Sigmoid colon (tissue), 4 donors: ENCODE data around the gene ADAT1.

Experiments used
- EP300 ChIP-seq, 4 donors: sonication (generic); formaldehyde crosslinking; IDR thresholded peaks; one replicate each; pipeline ENCODE4 v1.6.1; 2017; ENCODE audit warnings: antibody characterized with exemption in 4 of 4
- POLR2A ChIP-seq, 2 donors: fragments of 450-650 bp; IDR thresholded peaks; one replicate each; pipeline ENCODE4 v1.6.1; 2016; ENCODE audit warnings: antibody characterized with exemption in 2 of 2, mild to moderate bottlenecking in 2 of 2, moderate library complexity in 2 of 2
- POLR2AphosphoS5 ChIP-seq, 4 donors: sonication (generic); formaldehyde crosslinking; IDR thresholded peaks; one replicate each; pipeline ENCODE4 v1.6.1; 2017; ENCODE audit warnings: antibody characterized with exemption in 4 of 4
- TF ChIP-seq, protein P1 (sequence below), 4 experiments: fragments of 450-650 bp in 3 of 4; fragments of 200-600 bp in 1 of 4; IDR thresholded peaks; one replicate each; pipeline ENCODE4 v1.5.1; 2016 to 2019; ENCODE audit warnings: antibody characterized with exemption in 4 of 4, mild to moderate bottlenecking in 3 of 4, moderate library complexity in 2 of 4

DNA sequence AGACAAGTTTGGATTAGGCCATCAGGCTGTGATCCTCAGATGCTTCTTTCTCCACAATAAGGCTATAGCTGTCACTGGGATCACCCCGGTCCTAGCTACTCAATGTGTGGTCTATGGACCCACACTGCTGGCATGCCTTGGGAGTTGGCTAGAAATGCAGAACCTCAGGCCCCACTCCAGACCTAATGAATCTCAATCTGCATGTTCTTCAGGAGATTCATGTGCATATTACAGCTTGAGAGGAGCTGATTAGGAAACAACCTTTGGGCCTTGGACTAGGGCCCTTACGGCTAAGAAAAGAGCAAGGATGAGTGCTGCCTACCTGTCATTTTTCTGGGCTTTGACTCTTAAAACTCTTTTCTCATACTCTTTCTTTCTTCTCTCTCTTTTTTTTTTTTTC is 7.5 kb downstream of the ADAT1 start:
- TF ChIP-seq, protein P1, sequence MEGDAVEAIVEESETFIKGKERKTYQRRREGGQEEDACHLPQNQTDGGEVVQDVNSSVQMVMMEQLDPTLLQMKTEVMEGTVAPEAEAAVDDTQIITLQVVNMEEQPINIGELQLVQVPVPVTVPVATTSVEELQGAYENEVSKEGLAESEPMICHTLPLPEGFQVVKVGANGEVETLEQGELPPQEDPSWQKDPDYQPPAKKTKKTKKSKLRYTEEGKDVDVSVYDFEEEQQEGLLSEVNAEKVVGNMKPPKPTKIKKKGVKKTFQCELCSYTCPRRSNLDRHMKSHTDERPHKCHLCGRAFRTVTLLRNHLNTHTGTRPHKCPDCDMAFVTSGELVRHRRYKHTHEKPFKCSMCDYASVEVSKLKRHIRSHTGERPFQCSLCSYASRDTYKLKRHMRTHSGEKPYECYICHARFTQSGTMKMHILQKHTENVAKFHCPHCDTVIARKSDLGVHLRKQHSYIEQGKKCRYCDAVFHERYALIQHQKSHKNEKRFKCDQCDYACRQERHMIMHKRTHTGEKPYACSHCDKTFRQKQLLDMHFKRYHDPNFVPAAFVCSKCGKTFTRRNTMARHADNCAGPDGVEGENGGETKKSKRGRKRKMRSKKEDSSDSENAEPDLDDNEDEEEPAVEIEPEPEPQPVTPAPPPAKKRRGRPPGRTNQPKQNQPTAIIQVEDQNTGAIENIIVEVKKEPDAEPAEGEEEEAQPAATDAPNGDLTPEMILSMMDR (IDR thresholded peaks at IDR 0.05): no peak
- TF ChIP-seq EP300 (IDR thresholded peaks at IDR 0.05) (no peak), POLR2A (IDR thresholded peaks at IDR 0.05) (no peak), POLR2AphosphoS5 (IDR thresholded peaks at IDR 0.05) (no peak)
